Gastrocnemius medialis (tissue), 4 donors: Measurements from ENCODE around the gene TMEM61. TPM values are rescaled to one million over a fixed set of nuclear protein-coding genes. Genes with fewer than 3 reads are reported as not detected.

Experiments used
- ATAC-seq, 2 donors: fragments of 150-250 bp; one replicate each; pipeline ENCODE4 v1.9.1; 2016
- DNase-seq, 2 donors: peaks; one replicate each; pipeline ENCODE4 v3.0.0-alpha.2; 2019
- H3K27ac ChIP-seq, 4 donors: fragments of 200-600 bp; sonication (generic); 1 replicate in 1 of 4; 2 replicates in 3 of 4; pipeline ENCODE4 v1.5.1; 2016 to 2018; ENCODE audit warnings: mild to moderate bottlenecking in 2 of 4, moderate library complexity in 1 of 4
- H3K27me3 ChIP-seq, 3 donors: fragments of 200-600 bp; sonication (generic) in 2 of 3; 1 replicate in 1 of 3; 2 replicates in 2 of 3; pipeline versions ENCODE4 v1.5.1 to v1.6.0; 2016 to 2019; ENCODE audit warnings: mild to moderate bottlenecking in 1 of 3, moderate library complexity in 1 of 3
- H3K36me3 ChIP-seq, 2 donors: fragments of 200-600 bp; sonication (generic) in 1 of 2; one replicate each; pipeline ENCODE4 v1.5.1; 2017 to 2018
- H3K4me1 ChIP-seq, 2 donors: fragments of 200-600 bp; sonication (generic) in 1 of 2; one replicate each; pipeline ENCODE4 v1.5.1; 2016 to 2017; ENCODE audit warnings: mild to moderate bottlenecking in 2 of 2
- H3K4me3 ChIP-seq, 4 donors: fragments of 200-600 bp; sonication (generic) in 3 of 4; 1 replicate in 1 of 4; 2 replicates in 3 of 4; pipeline ENCODE4 v1.5.1; 2016 to 2019; ENCODE audit warnings: mild to moderate bottlenecking in 2 of 4
- H3K9me3 ChIP-seq, 3 donors: fragments of 200-600 bp; sonication (generic) in 2 of 3; 1 replicate in 1 of 3; 2 replicates in 2 of 3; pipeline ENCODE4 v1.5.1; 2016 to 2019
- POLR2A ChIP-seq, 2 donors: fragments of 450-650 bp; IDR thresholded peaks; one replicate each; pipeline ENCODE4 v1.6.1; 2017; ENCODE audit warnings: antibody characterized with exemption in 2 of 2, mild to moderate bottlenecking in 2 of 2, moderate library complexity in 2 of 2
- in situ Hi-C, 4 donors: fragments of 200-750 bp; cut with MboI; loops; one replicate each; pipeline versions ENCODE4 v1.15.0 to v1.8.0; 2017; ENCODE audit warnings: low sequenced_read_pairs in 4 of 4
- intact Hi-C: fragments of 100-400 bp; cut with DNase I; formaldehyde crosslinking; loops from one replicate; pipeline ENCODE4 v1.15.1; 2023; ENCODE audit warnings: low total_unique reads
- total RNA-seq, 4 donors: library from RNA; depleted of rRNA; stranded (reverse); fragments of >200 nt; gene quantifications; one replicate each; pipeline versions ENCODE4 v1.1.0 to v1.2.3, GENCODE V29; 2016
- TF ChIP-seq, protein P1 (sequence below), 5 experiments: fragments of 450-650 bp in 3 of 5; fragments of 200-600 bp in 2 of 5; sonication (generic) in 2 of 5; IDR thresholded peaks in 4 of 5; conservative IDR thresholded peaks in 1 of 5; 1 replicate in 4 of 5; 2 replicates in 1 of 5; pipeline ENCODE4 v1.5.1; 2016 to 2019; ENCODE audit warnings: antibody characterized with exemption in 5 of 5, mild to moderate bottlenecking in 3 of 5, moderate library complexity in 3 of 5

TMEM61 gene
- total RNA-seq, 4 donors from 2014 or later, result 0.58 TPM; not detected in 3

DNA sequence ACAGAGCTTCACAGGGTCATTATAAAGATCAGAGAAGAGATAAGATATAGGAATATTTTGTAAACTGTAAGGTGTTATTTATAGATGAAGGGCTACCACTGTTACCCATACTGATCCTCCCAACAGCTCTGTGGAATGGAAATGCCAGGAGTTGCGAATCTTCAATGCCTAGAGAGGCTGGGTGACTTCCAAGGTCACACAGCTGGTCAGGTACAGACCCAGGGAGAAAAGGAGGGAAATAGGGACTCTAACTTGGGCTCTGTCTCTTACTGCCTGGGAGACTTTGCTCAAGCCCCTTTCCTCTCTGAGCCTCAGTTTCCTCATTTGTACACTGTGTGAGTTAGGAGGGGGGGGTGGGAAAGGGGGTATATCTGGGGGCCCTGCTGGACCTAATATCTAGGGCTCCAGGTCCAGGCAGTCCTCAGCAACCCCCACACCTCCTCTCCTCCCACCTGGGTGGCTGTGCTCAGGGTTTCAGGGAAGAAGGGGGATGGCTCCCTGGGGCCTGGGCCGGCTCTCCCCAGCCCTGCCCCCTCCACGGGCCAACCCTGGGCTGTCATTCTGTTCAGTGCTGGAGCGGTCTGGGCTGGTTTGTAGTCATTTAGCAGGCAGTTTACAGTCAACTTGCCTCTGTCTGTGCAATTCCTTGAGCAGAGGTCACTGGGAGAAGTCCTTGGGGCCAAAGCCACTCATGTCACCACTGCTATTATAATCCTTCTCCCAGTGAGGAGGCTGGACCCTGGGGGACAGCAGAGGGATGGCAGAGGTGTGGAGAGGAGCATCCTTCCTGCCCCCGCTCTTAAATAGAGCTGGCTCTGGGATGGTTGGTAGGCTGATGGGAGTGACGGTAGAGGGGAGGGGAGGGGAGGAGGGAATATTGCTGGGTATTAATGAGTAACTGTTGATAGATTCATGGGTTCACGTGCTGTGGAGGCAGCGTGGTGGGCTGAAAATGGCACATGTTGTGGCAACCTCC, 20.0 kb downstream of the TMEM61 start:
- ATAC-seq (no peak), DNase-seq (no peak)
- intact Hi-C loops (no loop called here), in situ Hi-C loops (no loop called here)
- H3K4me3 ChIP-seq, result no peak overlapping the region
- H3K27me3 ChIP-seq, result peaks cover 13 to 16% (median 14%) of the 10 kb centered on the region in 3 donors
- TF ChIP-seq, protein P1, sequence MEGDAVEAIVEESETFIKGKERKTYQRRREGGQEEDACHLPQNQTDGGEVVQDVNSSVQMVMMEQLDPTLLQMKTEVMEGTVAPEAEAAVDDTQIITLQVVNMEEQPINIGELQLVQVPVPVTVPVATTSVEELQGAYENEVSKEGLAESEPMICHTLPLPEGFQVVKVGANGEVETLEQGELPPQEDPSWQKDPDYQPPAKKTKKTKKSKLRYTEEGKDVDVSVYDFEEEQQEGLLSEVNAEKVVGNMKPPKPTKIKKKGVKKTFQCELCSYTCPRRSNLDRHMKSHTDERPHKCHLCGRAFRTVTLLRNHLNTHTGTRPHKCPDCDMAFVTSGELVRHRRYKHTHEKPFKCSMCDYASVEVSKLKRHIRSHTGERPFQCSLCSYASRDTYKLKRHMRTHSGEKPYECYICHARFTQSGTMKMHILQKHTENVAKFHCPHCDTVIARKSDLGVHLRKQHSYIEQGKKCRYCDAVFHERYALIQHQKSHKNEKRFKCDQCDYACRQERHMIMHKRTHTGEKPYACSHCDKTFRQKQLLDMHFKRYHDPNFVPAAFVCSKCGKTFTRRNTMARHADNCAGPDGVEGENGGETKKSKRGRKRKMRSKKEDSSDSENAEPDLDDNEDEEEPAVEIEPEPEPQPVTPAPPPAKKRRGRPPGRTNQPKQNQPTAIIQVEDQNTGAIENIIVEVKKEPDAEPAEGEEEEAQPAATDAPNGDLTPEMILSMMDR (IDR thresholded peaks at IDR 0.05 in 4 of 5, conservative IDR thresholded peaks at IDR 0.05 in 1 of 5), result no peak
- TF ChIP-seq POLR2A (IDR thresholded peaks at IDR 0.05), result no peak
- H3K4me1 ChIP-seq, result peaks cover 0 to 6% of the 10 kb centered on the region in 2 donors
- no peak overlapping the region for H3K27ac ChIP-seq
- no peaks in the 10 kb centered on the region for H3K9me3 ChIP-seq
- no peaks in the 10 kb centered on the region for H3K36me3 ChIP-seq

DNA sequence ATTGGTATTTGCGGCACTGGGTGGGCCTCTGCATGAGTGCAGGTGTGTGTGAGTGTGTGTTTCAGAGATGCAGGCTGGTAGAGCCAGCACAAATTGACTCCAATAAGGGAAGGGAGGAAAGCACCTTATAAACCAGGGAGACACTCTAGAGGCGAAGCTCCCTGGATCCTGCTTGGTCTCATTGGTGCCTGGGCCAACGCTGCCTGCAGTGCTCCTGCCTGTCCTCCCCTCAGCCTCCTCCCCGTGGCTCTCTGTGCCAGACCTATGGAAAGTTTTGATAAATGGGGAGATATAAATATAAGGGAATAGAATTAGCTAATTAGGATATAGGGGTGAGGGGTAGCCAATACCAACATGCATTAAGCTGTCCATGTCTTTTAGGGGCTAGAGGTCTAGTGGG, 20.9 kb downstream of the TMEM61 start:
- TF ChIP-seq, protein P1 (IDR thresholded peaks at IDR 0.05 in 4 of 5, conservative IDR thresholded peaks at IDR 0.05 in 1 of 5), result no peak
- TF ChIP-seq POLR2A (IDR thresholded peaks at IDR 0.05), result no peak
- no peak overlapping the region for H3K4me3 ChIP-seq
- in situ Hi-C loops, result no loop called here

DNA sequence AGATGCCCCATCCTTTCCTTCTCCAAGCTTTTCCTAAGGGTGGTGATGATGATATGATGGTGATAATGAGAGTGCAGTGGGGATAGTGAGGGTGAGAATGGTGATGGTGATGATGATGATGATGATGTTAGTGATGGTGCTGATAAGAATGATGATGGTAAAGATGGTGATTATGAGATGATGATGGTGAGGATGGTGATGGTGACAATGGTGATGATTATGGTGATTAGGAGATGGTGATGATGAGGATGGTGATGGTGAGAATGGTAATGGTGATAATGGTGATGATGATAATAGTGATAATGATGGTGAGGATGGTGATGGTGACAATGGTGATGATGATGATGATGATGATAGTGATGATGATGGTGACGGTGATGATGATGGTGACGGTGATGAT, 22.3 kb downstream of the TMEM61 start:
- H3K9me3 ChIP-seq, result no peaks in the 10 kb centered on the region
- no peak overlapping the region for H3K27ac ChIP-seq
- in situ Hi-C loops, result no loop called here
- ATAC-seq, result no peak
- H3K36me3 ChIP-seq, result no peaks in the 10 kb centered on the region
- TF ChIP-seq, protein P1 (IDR thresholded peaks at IDR 0.05 in 4 of 5, conservative IDR thresholded peaks at IDR 0.05 in 1 of 5), result no peak
- no peak for TF ChIP-seq POLR2A (IDR thresholded peaks at IDR 0.05)
- H3K4me3 ChIP-seq, result no peak overlapping the region
- H3K4me1 ChIP-seq, result no peaks in the 10 kb centered on the region
- DNase-seq, result no peak
- peaks cover under 1 to 6% (median 3%) of the 10 kb centered on the region in 3 donors for H3K27me3 ChIP-seq
- intact Hi-C loops, result no loop called here

More for the DNA sequence above, 20.9 kb downstream of the TMEM61 start:
- Histone ChIP-seq H3K27me3 (peaks cover 13 to 16% (median 14%) of the 10 kb centered on the region in 3 donors), H3K36me3 (no peaks in the 10 kb centered on the region), H3K4me1 (peaks cover 0 to 6% of the 10 kb centered on the region in 2 donors), H3K9me3 (no peaks in the 10 kb centered on the region), H3K27ac (no peak overlapping the region)
- ATAC-seq (no peak), DNase-seq (no peak)
- intact Hi-C loops, result no loop called here

DNA sequence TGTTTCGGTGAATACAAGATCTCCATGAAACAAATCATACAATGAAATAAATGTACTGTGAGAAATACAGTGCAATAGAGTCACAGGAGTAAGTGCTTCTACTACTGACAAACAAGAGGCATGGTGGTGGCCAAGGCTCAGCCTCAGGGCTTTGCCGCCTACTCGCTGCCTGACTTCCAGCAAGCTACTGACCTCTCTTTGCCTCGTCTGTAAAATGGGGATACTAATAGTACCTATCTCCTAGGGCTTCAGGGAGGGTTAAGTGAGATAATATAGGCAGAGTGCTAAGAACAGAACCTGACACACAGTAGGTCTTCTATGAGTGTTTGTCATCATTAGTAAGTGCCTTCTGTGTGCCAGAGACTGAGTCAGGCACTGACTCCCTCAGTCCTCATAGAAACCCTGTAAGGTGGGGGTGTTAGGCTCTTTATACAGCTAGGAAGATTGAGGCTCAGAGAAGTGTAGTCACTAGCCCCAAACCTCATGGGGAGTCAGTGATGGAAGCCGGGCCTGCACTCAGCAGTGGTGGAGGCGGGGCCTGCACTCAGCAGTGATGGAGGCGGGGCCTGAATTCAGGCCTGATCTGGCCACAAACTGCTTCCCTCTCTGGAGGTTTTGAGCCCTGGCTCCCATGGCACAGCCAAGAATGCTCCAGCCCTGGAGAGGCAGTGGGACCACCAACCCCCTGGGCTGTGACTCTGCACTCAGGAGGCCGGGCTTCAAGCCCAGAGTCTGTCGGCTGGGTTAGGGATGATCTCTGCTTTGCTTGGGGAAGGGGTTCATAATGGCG, 25.1 kb downstream of the TMEM61 start:
- in situ Hi-C loops, result no loop called here
- Histone ChIP-seq H3K4me3 (no peak overlapping the region), H3K27ac (no peak overlapping the region), H3K4me1 (no peaks in the 10 kb centered on the region), H3K27me3 (no peaks in the 10 kb centered on the region), H3K9me3 (no peaks in the 10 kb centered on the region), H3K36me3 (no peaks in the 10 kb centered on the region)
- ATAC-seq (no peak), DNase-seq (no peak)
- intact Hi-C loops, result no loop called here
- TF ChIP-seq POLR2A (IDR thresholded peaks at IDR 0.05), result no peak

DNA sequence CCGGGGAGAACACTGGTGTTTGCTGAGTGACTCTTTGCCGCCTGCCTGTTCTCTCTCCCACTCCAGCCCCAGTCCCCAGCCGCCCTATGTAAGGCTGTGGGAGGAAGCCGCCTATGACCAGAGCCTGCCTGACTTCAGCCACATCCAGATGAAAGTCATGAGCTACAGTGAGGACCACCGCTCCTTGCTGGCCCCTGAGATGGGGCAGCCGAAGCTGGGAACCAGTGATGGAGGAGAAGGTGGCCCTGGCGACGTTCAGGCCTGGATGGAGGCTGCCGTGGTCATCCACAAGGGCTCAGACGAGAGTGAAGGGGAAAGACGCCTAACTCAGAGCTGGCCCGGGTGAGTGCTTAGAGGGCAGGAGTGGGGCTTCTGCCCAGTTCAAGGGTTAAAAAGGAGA, 26.5 kb downstream of the TMEM61 start:
- Histone ChIP-seq H3K27ac (no peak overlapping the region), H3K36me3 (no peaks in the 10 kb centered on the region), H3K27me3 (no peaks in the 10 kb centered on the region), H3K4me1 (no peaks in the 10 kb centered on the region), H3K9me3 (no peaks in the 10 kb centered on the region), H3K4me3 (no peak overlapping the region)
- in situ Hi-C loops (no loop called here), intact Hi-C loops (no loop called here)
- DNase-seq, result no peak
- no peak for ATAC-seq
- TF ChIP-seq, protein P1 (IDR thresholded peaks at IDR 0.05 in 4 of 5, conservative IDR thresholded peaks at IDR 0.05 in 1 of 5), result no peak
- no peak for TF ChIP-seq POLR2A (IDR thresholded peaks at IDR 0.05)
